ENCODE measurements around the gene CLASP2. TPM values are rescaled to one million over a fixed set of nuclear protein-coding genes. Genes with fewer than 3 reads are reported as not detected.

Gene CLASP2
- total RNA-seq, 2 donors from 2014 or later: 65.0 to 74.8 TPM

- H3K4me3 ChIP-seq (ENCODE audit: low read length): no peak overlapping the region
- H3K4me3 Mint-ChIP-seq: no peak overlapping the region
- no peaks in the 10 kb centered on the region for H3K27me3 Mint-ChIP-seq (ENCODE audit: insufficient read depth)
- peaks cover 24% of the 10 kb centered on the region for H3K36me3 ChIP-seq (ENCODE audit: control insufficient read depth, insufficient read depth, low read length)
- H3K27me3 ChIP-seq (ENCODE audit: control insufficient read depth, insufficient read depth, low read length, poor library complexity, severe bottlenecking): no peaks in the 10 kb centered on the region
- H3K9ac ChIP-seq (ENCODE audit: extremely low read depth, low read length, poor library complexity, severe bottlenecking): no peak overlapping the region
- peaks cover 13% of the 10 kb centered on the region for H3K36me3 Mint-ChIP-seq (ENCODE audit: low read depth)
- H3K27ac Mint-ChIP-seq: peak overlapping the region; percentile 68
- 56% methylated on average over 5 of the region's 5 CpGs; no CpG with 5 or more reads in 1 of the 2 experiments for WGBS, 2 experiments (ENCODE audit: insufficient coverage in 1 of 2, insufficient read length in 1 of 2)
- no peaks in the 10 kb centered on the region for H3K9me3 Mint-ChIP-seq
- no peak for TF ChIP-seq CTCF (conservative IDR thresholded peaks at IDR 0.05)
- DNase-seq: no peak
- no peaks in the 10 kb centered on the region for H3K4me1 ChIP-seq (ENCODE audit: control insufficient read depth, insufficient read depth, low read length)
- peaks cover 14% of the 10 kb centered on the region for H3K4me1 Mint-ChIP-seq
- no peaks in the 10 kb centered on the region for H3K9me3 ChIP-seq (ENCODE audit: control insufficient read depth, low read length)
- no peak overlapping the region for H3K27ac ChIP-seq (ENCODE audit: low read depth, low read length)
Measured at GRCh38 chr3:33637482-33637881, 80.6 kb downstream of the CLASP2 start.

- Mint-ChIP-seq H3K27me3 (ENCODE audit: insufficient read depth) (no peaks in the 10 kb centered on the region), H3K4me3 (no peak overlapping the region), H3K36me3 (ENCODE audit: low read depth) (peaks cover 15% of the 10 kb centered on the region), H3K4me1 (peaks cover 14% of the 10 kb centered on the region), H3K27ac (no peak overlapping the region), H3K9me3 (no peaks in the 10 kb centered on the region)
- Histone ChIP-seq H3K4me3 (ENCODE audit: low read length) (no peak overlapping the region), H3K4me1 (ENCODE audit: control insufficient read depth, insufficient read depth, low read length) (no peaks in the 10 kb centered on the region), H3K9ac (ENCODE audit: extremely low read depth, low read length, poor library complexity, severe bottlenecking) (no peak overlapping the region), H3K9me3 (ENCODE audit: control insufficient read depth, low read length) (no peaks in the 10 kb centered on the region), H3K27ac (ENCODE audit: low read depth, low read length) (no peak overlapping the region), H3K36me3 (ENCODE audit: control insufficient read depth, insufficient read depth, low read length) (peaks cover 33% of the 10 kb centered on the region), H3K27me3 (ENCODE audit: control insufficient read depth, insufficient read depth, low read length, poor library complexity, severe bottlenecking) (no peaks in the 10 kb centered on the region)
- no peak for DNase-seq
- WGBS, 2 experiments (ENCODE audit: insufficient coverage in 1 of 2, insufficient read length in 1 of 2): 66 to 100% methylated on average over 1 to 6 of the region's 6 CpGs
- peak; percentile 80 for TF ChIP-seq CTCF (conservative IDR thresholded peaks at IDR 0.05)
Measured at GRCh38 chr3:33636125-33636850, 81.8 kb downstream of the CLASP2 start.

GRCh38 chr3:33634262-33634661 is 83.8 kb downstream of the CLASP2 start:
- Mint-ChIP-seq H3K4me3 (no peak overlapping the region), H3K36me3 (ENCODE audit: low read depth) (peaks cover 10% of the 10 kb centered on the region), H3K4me1 (peaks cover 14% of the 10 kb centered on the region), H3K27me3 (ENCODE audit: insufficient read depth) (no peaks in the 10 kb centered on the region), H3K27ac (no peak overlapping the region), H3K9me3 (no peaks in the 10 kb centered on the region)
- 95% methylated on average over 2 of the region's 3 CpGs; no CpG with 5 or more reads in 1 of the 2 experiments for WGBS, 2 experiments (ENCODE audit: insufficient coverage in 1 of 2, insufficient read length in 1 of 2)
- Histone ChIP-seq H3K36me3 (ENCODE audit: control insufficient read depth, insufficient read depth, low read length) (peaks cover 38% of the 10 kb centered on the region), H3K9me3 (ENCODE audit: control insufficient read depth, low read length) (no peaks in the 10 kb centered on the region), H3K27ac (ENCODE audit: low read depth, low read length) (no peak overlapping the region), H3K27me3 (ENCODE audit: control insufficient read depth, insufficient read depth, low read length, poor library complexity, severe bottlenecking) (no peaks in the 10 kb centered on the region), H3K4me1 (ENCODE audit: control insufficient read depth, insufficient read depth, low read length) (no peaks in the 10 kb centered on the region), H3K9ac (ENCODE audit: extremely low read depth, low read length, poor library complexity, severe bottlenecking) (no peak overlapping the region), H3K4me3 (ENCODE audit: low read length) (no peak overlapping the region)
- no peak for TF ChIP-seq CTCF (conservative IDR thresholded peaks at IDR 0.05)
- no peak for DNase-seq

Measured in endodermal cell (in vitro differentiated cells).